Measurements from ENCODE around the gene GNG12. TPM values are rescaled to one million over a fixed set of nuclear protein-coding genes. Genes with fewer than 3 reads are reported as not detected.
A peak's percentile ranks its signal among the peaks of the same experiment; 100 is the strongest.

GNG12 gene
- total and polyA plus RNA-seq, 2 donors (not counting 3 experiments of a cell fraction or from before 2014, with no cell fraction given): 107 to 152 TPM

- peaks cover 39% of the 10 kb centered on the region for H3K4me1 ChIP-seq (ENCODE audit: control insufficient read depth, extremely low read depth, insufficient read depth, low read length)
- no peaks in the 10 kb centered on the region for H3K9me1 ChIP-seq (replicated peaks; ENCODE audit: control insufficient read depth, extremely low read depth, insufficient read depth, low read length)
- peak overlapping the region; percentile 80 for H3K27ac ChIP-seq (ENCODE audit: insufficient read depth, low read depth, low read length)
- dilution Hi-C loops (cut with MboI; ENCODE audit: extremely low pct_ligation_motif_present, low sequenced_read_pairs): no loop called here
- H3K36me3 ChIP-seq (ENCODE audit: control insufficient read depth in 2 of 2, extremely low read depth in 1 of 2, insufficient read depth in 2 of 2, low read length in 2 of 2): no peaks in the 10 kb centered on the region
- no peaks in the 10 kb centered on the region for H4K20me1 ChIP-seq (replicated peaks; ENCODE audit: control insufficient read depth, extremely low read depth, insufficient read depth, low read length)
- H3K79me2 ChIP-seq (ENCODE audit: control insufficient read depth, insufficient read depth, low read length): no peaks in the 10 kb centered on the region
- FAIRE-seq: no peak
- CTCF ChIA-PET: interaction anchor here (0.7 to 2.9 kb wide), 7 partner anchors 9 to 304 kb away, joined by 3 to 18 read pairs (median 5); no protein-coding TSS in a partner anchor
- intact Hi-C loops (cut with micrococcal nuclease): loop anchor here (1.0 to 2.0 kb wide), 3 partner anchors 8 to 73 kb away; no protein-coding TSS in a partner anchor
- TF ChIP-seq GATA2 (IDR thresholded peaks at IDR 0.05; ENCODE audit: insufficient read depth, insufficient read length, low read depth, low read length): no peak
- H3K9me3 ChIP-seq (replicated peaks; ENCODE audit: control insufficient read depth, insufficient read depth, low read length): no peaks in the 10 kb centered on the region
- H2AFZ ChIP-seq (ENCODE audit: low read depth, low read length): no peak overlapping the region
- POLR2A ChIA-PET: interaction anchor here (1.0 to 1.4 kb wide), 2 partner anchors 9 to 74 kb away, joined by 3 to 5 read pairs; no protein-coding TSS in a partner anchor
- H3K27me3 ChIP-seq (ENCODE audit: control insufficient read depth in 2 of 2, insufficient read depth in 2 of 2, low read length in 2 of 2): no peaks in the 10 kb centered on the region
- no peak for DNase-seq (ENCODE audit: low read depth, low spot score)
- no TSS peak for BruUV-seq (replicated peaks)
- peak overlapping the region; percentile 33 for H3K9ac ChIP-seq (replicated peaks; ENCODE audit: extremely low read depth, insufficient read depth, low read length)
- H3K4me2 ChIP-seq (ENCODE audit: insufficient read depth, low read length): peak overlapping the region; percentile 17
- no peak overlapping the region for H3K4me3 ChIP-seq (replicated peaks in 1 of 3; ENCODE audit: insufficient read depth in 1 of 3, low read depth in 1 of 3, low read length in 3 of 3)
Observed at GRCh38 chr1:67839826-67840225, 6.6 kb upstream of the GNG12 start.

GRCh38 chr1:67838180-67838910 is 5.1 kb upstream of the GNG12 start:
- no peaks in the 10 kb centered on the region for H3K27me3 ChIP-seq (ENCODE audit: control insufficient read depth in 2 of 2, insufficient read depth in 2 of 2, low read length in 2 of 2)
- H3K9me3 ChIP-seq (replicated peaks; ENCODE audit: control insufficient read depth, insufficient read depth, low read length): no peaks in the 10 kb centered on the region
- intact Hi-C loops (cut with micrococcal nuclease): no loop called here
- H3K27ac ChIP-seq (ENCODE audit: insufficient read depth, low read depth, low read length): peak overlapping the region; percentile 45
- no peak overlapping the region for H3K4me2 ChIP-seq (ENCODE audit: insufficient read depth, low read length)
- DNase-seq (ENCODE audit: low read depth, low spot score) (peak; percentile 44), FAIRE-seq (no peak)
- H3K4me1 ChIP-seq (ENCODE audit: control insufficient read depth, extremely low read depth, insufficient read depth, low read length): peaks cover 49% of the 10 kb centered on the region
- ChIA-PET POLR2A (interaction anchor here (0.6 kb wide), 1 partner anchor 152 kb away, joined by 3 read pairs; no protein-coding TSS in a partner anchor), CTCF (interaction anchor here (1.0 to 2.9 kb wide), 7 partner anchors 9 to 213 kb away, joined by 3 to 17 read pairs (median 6); no protein-coding TSS in a partner anchor)
- no peaks in the 10 kb centered on the region for H3K9me1 ChIP-seq (replicated peaks; ENCODE audit: control insufficient read depth, extremely low read depth, insufficient read depth, low read length)
- dilution Hi-C loops (cut with MboI; ENCODE audit: extremely low pct_ligation_motif_present, low sequenced_read_pairs): no loop called here
- H4K20me1 ChIP-seq (replicated peaks; ENCODE audit: control insufficient read depth, extremely low read depth, insufficient read depth, low read length): no peaks in the 10 kb centered on the region
- H3K9ac ChIP-seq (replicated peaks; ENCODE audit: extremely low read depth, insufficient read depth, low read length): no peak overlapping the region
- H2AFZ ChIP-seq (ENCODE audit: low read depth, low read length): peak overlapping the region; percentile 41
- BruUV-seq (replicated peaks): no TSS peak
- H3K4me3 ChIP-seq (replicated peaks in 1 of 3; ENCODE audit: insufficient read depth in 1 of 3, low read depth in 1 of 3, low read length in 3 of 3): no peak overlapping the region
- no peaks in the 10 kb centered on the region for H3K36me3 ChIP-seq (ENCODE audit: control insufficient read depth in 2 of 2, extremely low read depth in 1 of 2, insufficient read depth in 2 of 2, low read length in 2 of 2)
- TF ChIP-seq EZH2 (IDR thresholded peaks at IDR 0.05; ENCODE audit: borderline replicate concordance, low read depth, low read length, severe bottlenecking): no peak
- peak; percentile 26 for TF ChIP-seq GATA2 (IDR thresholded peaks at IDR 0.05; ENCODE audit: insufficient read depth, insufficient read length, low read depth, low read length)
- H3K79me2 ChIP-seq (ENCODE audit: control insufficient read depth, insufficient read depth, low read length): no peaks in the 10 kb centered on the region
